HG02642 (cell line): ENCODE results near the gene PBX1.

Experiments
- ATAC-seq: cut with Tn5 transposase; IDR thresholded peaks from one replicate; pipeline ENCODE4 v1.9.1; 2021; ENCODE audit warnings: mild to moderate bottlenecking; ENCODE audit not compliant: unreplicated experiment, poor library complexity

PBX1 gene

GRCh38 chr1:164660412-164660772, 101.4 kb downstream of the PBX1 start:
- ATAC-seq, result peak; percentile 58

- no peak for ATAC-seq
Measured at GRCh38 chr1:164660775-164661174, 101.8 kb downstream of the PBX1 start.

- ATAC-seq, result no peak
Measured at GRCh38 chr1:164662462-164662861, 103.5 kb downstream of the PBX1 start.

- no peak for ATAC-seq
Measured at GRCh38 chr1:164662955-164663354, 104.0 kb downstream of the PBX1 start.

- ATAC-seq, result peak; percentile 57
Measured at GRCh38 chr1:164664127-164664526, 105.1 kb downstream of the PBX1 start.

- no peak for ATAC-seq
Measured at GRCh38 chr1:164667001-164667400, 108.0 kb downstream of the PBX1 start.

GRCh38 chr1:164667600-164667999, 108.6 kb downstream of the PBX1 start:
- ATAC-seq, result no peak

- no peak for ATAC-seq
Measured at GRCh38 chr1:164668491-164669400, 109.8 kb downstream of the PBX1 start.

- no peak for ATAC-seq
Measured at GRCh38 chr1:164670026-164670425, 111.0 kb downstream of the PBX1 start.

- ATAC-seq, result no peak
Measured at GRCh38 chr1:164670786-164671185, 111.8 kb downstream of the PBX1 start.

GRCh38 chr1:164671323-164671965, 112.5 kb downstream of the PBX1 start:
- ATAC-seq, result no peak

- ATAC-seq, result no peak
Measured at GRCh38 chr1:164671966-164672571, 113.1 kb downstream of the PBX1 start.

GRCh38 chr1:164672588-164672987, 113.6 kb downstream of the PBX1 start:
- ATAC-seq, result no peak

- no peak for ATAC-seq
Measured at GRCh38 chr1:164673584-164674214, 114.7 kb downstream of the PBX1 start.

GRCh38 chr1:164675342-164675904, 116.4 kb downstream of the PBX1 start:
- no peak for ATAC-seq

- no peak for ATAC-seq
Measured at GRCh38 chr1:164678136-164678700, 119.2 kb downstream of the PBX1 start.

- no peak for ATAC-seq
Measured at GRCh38 chr1:164682570-164682969, 123.6 kb downstream of the PBX1 start.

GRCh38 chr1:164683235-164683634, 124.3 kb downstream of the PBX1 start:
- ATAC-seq, result no peak

- no peak for ATAC-seq
Measured at GRCh38 chr1:164685266-164686035, 126.5 kb downstream of the PBX1 start.
